Esophagus mucosa (tissue), 1 donor: Measurements from ENCODE around the gene BLNK. TPM values are rescaled to one million over a fixed set of nuclear protein-coding genes. Genes with fewer than 3 reads are reported as not detected.

ENCODE experiments used
- total RNA-seq: library from RNA; stranded (reverse); gene quantifications from one replicate; pipeline ENCODE4 v1.2.4, GENCODE V29; 2023
- donor health status: DM: yes; HTN: yes; CAD: no.

The BLNK gene
- total RNA-seq, 1 donor from 2014 or later, result 51.3 TPM

Other genes starting within 250 kb of the BLNK start
- gene CCNJ, start 228.0 kb downstream of the BLNK start, total RNA-seq, result 2.4 TPM
- 11.6 TPM for gene ZNF518A, start 141.3 kb downstream of the BLNK start, total RNA-seq
- not detected for gene DNTT, start 32.9 kb upstream of the BLNK start, total RNA-seq
- not detected for gene OPALIN, start 87.4 kb upstream of the BLNK start, total RNA-seq
- 0.12 TPM for gene TLL2, start 242.4 kb upstream of the BLNK start, total RNA-seq